GM19025 (cell line): ENCODE results near the gene GGT1.
"Not testable (repeated sequence)": the region's sequence is repeated elsewhere in the genome, so short reads cannot be mapped to it uniquely, and the experiment has no call there.

Source experiments
- ATAC-seq: cut with Tn5 transposase; IDR thresholded peaks from one replicate; pipeline ENCODE4 v1.9.1; 2021; ENCODE audit warnings: mild to moderate bottlenecking, low read depth, moderate library complexity; ENCODE audit not compliant: unreplicated experiment

Gene GGT1

DNA sequence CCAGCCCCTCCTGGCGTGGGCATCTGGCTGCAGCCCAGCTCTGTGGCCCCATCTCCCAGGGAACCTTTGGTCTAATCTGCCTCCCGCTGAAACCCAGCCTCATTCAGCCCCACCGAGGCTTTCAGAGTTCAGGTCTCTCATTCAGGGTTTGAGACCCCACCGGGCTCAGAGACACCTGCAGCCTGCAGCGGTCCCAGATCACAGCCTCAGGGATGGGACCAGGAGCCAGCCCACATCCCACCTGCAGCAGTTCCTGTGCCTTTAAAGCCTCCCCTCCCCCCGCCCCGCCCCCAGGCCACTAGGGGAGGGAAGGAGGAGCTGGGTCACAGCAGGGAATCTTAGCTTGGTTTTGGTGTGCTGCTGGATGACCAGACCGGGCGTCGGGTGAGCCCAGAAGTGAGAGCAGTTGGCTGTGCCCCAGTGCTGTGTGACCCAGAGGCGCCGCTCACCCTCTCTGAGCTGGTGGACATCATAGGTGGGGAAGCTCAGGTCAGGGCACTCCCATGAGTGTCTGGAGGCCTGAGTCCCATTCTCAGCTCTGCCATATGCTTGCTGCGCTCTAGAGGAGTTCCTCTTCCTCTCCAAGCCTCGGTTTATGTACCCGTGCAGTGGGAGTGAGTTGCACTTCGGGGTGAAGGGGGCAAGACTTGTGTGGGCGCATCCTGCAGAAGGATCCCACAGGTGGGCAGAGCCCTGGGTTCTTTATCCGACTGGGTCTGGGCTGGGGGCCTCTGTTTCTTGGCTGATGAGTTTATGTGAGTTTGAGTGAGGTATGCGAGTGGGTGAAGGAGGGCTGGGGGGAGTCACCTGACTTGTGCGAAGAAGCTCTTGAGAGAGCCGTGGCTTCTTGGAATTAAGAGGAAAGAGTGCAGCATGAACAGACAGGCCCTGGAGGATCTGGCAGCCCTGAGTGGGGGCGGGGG, at the start of gene GGT1:
TSS of gene GGT1 (plus strand) at position 347 of the 923 bp plus-strand sequence. CDS start 7,889 bp downstream, outside the sequence.
- not testable (repeated sequence) for ATAC-seq

DNA sequence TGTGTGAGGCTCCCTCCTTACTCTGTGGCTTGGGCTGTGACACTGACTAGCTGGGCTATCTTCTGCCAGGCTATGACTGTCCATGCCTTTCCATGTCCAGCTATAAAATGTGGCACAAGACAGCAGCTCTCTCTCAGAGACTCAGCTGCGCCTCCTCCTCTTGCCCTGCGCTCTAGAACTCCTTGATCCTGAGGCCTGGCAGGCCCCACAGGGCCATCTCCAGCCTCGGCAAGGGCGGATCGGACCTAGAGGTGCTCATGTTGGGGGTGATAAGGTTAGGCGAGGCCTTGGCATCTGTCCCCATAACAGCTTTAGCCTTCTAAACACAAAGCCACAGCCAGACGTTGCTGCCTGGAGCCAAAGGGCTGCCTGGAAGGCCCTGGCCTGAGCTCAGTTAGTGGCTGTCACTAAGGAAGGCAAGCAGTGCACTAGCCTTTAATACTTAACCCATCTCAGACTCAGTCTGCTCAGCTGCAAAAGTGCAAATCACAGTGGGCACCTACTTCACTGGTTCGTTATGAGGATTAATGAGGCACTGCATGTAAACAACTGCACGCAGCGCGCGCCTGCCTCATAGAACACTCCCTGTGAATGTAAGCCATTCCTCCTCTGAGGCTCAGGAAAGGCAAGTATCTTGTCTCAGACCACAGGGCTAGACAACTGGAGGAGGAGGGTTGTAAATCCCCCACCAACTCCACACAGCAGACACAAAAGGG, 49.2 kb upstream of the GGT1 start:
- ATAC-seq: no peak

DNA sequence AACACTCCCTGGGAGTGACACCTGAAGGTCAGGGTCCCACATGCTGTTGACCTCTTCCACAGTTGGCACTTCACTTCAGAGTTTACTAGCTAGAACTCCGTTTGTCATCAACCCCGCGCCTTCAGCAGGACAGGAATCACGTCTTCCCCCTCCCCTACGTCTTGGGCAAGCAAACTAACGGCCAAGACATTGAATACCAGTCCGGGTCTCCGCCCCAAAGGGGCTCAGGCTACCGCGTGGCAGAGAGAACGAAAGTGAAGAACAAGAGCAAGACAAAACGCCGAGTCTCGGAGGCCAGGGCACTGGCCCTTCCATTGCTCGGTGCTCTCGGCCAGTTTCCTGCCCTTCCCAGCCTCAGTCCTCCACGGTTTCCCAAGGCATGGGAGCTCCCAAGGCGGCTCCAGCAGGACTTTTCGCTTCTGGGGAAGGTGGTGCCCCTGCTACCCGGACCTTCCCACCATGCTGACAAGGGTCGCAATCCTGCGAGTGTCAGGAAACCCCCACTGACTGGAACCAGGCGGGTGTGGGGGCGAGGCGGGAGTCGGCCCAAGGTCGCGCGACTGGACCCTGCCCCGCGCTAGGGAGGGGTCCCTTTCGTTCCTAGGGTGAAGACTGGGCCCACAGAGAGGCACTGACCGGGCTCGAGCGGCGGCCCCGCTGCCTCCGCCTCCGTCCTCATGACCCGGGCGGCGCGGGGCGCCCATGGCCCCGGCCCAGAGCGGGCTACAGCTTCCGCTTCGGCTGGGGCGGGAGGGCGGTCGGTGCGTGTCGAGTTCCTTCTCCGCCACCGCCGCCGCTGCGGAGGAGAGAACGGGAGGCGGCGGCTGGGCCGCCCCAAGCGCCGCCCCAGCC, 48.5 kb upstream of the GGT1 start, which contains the start of gene GUCD1:
TSS of gene GUCD1 (minus strand) at position 826 of the 852 bp plus-strand sequence. CDS start at position 679, 147 bp downstream.
- no peak for ATAC-seq

DNA sequence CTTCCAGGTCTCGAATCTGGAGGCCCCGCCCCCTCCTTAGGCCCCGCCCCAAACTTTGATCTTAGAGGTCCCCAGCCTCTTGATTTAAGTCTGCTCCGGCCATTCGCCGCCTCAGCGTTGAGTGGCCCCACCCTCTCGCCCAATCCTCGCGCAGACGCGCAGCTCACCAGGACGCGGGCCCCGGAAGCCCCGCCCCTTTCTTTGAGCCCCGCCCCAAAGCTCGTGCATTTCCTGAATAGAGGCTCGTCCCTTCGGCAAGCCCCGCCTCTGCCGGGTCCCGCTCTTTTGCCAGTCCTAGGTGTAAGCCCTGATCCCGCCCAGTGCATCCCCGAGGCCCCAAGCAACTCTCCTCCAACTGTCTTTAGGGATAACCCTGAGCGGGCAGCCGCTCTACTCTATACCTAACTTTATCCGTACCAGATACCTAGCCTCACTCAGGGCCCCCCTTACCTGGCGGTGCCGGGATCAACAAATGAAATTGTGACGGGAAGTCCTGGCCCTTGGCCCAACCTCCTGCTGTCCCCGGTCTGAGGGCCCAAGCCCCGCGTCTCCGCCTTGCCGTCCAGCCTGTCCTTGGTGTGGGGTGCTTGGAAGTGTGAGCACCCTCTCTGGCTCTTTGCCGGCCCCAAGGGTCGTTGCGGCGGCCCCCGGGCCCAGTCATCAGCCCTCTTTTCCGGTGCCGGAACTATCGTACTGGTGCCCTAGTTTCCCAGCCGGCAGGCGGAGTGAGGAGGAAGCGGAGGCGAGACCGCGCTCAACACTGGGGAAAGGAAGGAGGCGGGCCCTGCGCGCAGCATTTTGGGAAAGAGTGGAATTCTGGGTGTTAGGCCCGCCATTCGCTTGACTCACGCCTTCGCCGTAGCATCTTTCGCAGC, 47.6 kb upstream of the GGT1 start, which contains the start of gene SNRPD3:
TSS of gene SNRPD3 (plus strand) at position 835 of the 875 bp plus-strand sequence. CDS start 1,676 bp downstream, outside the sequence.
- ATAC-seq: peak; percentile 72

GRCh38 chr22:24559471-24559870, 43.5 kb upstream of the GGT1 start:
- ATAC-seq: no peak

GRCh38 chr22:24563246-24563645, 39.7 kb upstream of the GGT1 start:
- ATAC-seq: no peak

DNA sequence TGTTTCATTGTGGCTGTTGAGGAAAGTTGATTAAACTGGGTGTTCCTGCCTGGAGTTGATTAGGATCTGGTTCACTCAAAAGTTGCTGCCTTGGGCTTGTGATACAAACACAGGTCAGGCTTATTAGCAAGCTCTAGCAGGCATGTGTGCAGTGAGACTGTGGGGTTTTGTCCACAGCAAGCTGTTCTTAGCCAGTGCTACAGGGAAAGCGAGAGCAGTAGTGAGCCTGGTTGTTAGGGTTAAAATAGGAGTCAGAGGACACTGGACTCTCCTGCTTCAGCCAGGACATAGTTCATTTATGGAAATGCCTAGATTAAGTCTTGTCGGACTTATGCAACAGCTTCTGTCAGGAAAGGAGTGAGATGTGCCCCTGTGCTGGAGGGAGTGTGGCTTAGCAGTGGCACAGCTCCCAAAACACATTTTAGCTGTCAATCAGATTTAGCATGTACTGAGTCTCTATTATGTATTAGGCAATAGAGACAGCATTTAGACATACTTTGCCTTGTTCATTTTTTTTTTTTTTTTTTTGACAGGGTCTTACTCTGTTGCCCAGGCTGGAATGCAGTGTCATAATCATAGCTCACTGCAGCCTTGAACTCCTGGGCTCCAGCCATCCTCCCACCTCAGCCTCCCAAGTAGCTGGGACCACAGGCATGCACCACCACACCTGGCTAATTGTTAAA, 38.5 kb upstream of the GGT1 start:
- no peak for ATAC-seq

DNA sequence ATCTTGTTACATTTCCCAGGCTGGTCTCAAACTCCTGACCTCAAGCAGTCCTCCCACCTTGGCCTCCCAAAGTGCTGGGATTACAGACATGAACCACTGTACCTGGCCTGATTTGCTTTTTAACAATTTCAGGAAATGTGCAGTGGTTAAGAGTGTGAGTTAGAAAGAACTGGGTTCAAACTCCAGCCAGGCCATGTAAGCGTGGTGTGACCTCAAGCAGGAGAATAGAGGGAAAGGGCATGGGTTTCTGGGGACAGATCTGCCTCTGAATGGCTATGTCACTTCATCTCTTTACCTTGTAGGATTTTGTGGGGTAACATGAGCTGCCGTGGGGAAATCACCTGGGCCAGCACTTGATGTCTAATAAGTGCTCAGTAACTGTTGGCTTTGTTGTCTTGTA, 37.9 kb upstream of the GGT1 start:
- ATAC-seq: no peak

DNA sequence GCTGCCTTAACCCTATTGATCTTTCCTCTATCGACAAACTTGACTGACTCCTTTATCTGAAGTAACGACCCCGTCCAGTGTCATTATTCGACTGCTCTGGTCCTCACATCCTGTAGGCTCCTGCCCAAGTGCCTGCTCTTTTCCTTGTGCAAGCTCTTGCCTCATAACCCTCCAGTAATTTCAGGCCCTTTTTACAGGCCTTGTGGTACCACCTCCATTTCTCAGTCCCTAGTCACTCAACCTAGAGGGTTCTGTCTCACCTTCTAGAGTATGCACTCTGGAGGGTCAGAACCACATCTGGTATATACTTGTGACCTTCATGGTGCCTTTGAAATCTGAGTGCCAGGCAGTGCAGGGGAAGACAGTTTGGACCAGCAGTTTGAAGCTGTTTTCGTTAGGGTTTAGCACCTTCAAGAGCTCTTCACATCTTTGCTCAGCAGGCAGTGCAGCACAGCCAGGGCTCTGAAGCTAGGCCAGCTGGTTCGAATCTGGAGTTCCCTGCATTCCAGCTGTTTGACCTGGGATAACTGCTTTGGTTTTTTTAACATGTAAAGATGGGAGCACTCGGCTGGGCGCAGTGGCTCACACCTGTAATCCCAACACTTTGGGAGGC, 36.0 kb upstream of the GGT1 start:
- ATAC-seq: no peak

DNA sequence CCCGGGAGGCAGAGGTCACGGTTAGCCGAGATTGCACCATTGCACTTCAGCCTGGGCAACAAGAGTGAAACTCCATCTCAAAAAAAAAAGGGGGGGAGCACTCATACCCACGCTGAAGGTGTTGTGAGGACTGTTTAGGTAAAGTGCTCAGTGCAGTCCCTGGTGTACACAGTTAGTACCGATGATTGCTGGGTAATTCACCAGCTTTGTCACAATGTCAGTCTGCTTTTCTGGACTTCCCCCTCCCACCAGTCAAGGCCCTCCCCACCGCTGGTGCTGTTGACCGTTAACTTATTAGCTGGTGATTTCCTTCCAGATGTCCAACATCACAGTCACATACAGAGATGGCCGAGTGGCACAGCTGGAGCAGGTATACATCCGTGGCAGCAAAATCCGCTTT, 35.3 kb upstream of the GGT1 start:
- ATAC-seq: no peak

DNA sequence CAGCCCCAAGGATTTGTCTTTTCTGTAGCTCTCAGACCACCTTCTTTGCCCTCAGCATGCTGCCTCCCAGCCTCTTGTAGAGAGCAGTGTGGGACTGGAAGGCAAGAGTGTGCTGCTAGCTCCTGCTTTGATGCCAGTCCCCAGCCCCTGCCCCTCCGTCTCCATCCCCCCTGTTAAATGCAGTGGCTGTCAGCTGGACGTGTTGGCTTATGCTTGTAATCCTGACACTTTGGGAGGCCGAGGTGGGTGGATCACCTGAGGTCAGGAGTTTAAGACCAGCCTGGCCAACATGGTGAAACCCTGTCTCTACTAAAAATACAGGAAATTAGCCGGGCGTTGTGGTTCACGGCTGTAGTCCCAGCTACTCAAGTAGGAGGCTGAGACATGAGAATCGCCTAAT, 31.7 kb upstream of the GGT1 start:
- ATAC-seq: no peak

DNA sequence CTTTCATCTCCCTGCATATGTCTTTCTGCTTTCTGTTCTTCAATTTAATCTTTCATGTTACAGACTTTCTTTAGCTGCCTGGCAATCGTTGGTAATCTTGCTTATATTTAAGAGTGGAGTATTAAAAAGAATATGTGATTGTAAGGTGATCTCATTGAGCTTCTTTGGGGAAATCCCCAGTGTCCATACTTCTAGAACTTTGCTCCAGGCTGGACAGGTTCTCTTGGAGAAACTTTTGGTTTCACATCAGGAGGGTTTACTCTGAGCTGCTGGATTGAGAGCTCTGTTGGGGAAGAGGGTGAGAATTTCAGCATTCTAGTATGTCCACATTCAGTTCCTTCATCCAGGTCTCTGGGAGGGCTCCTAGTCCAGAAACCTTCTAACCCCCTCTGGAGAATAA, 26.2 kb upstream of the GGT1 start:
- no peak for ATAC-seq

DNA sequence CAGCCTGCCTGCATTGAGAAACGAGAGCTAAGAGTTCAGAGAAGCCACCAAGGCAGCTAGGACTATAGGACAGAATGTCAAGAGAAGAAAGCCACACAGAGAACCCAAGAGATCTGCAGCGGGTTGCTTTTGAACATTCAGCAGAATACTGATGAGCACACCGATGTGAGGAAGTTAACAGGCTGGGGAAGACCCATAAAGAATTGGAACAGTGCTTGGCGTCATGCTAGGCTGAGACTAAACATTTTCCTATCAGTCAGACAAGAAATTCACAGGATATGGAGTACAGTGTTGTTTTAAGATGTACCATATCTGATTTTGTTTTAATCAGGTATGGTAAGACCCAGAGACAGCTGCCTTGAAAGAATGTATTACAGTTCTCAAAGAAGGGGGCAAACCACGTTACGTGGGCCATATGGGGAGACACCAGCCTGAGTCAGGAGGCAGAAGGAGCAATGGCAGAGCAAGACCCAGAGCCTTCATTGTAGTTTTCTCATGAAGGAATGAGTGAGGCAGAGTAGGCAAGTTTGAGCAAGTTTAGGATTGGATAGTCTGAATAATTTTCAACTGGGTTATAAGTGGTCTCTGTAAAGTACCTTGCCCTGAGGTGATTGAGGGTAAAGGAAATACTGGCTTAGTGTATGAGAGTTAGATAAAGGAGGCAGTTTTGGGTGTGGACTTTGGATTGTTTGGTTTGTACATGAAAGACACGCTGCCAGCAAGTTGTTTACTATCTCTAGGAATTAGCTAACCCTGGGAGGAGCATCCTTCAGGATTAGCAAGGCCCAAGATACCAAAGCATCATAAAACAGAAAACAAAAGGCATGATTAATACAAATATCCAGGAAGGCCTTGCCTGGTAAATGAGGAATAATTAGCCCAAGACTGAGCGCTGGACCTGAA, 24.4 kb upstream of the GGT1 start:
- ATAC-seq: no peak

DNA sequence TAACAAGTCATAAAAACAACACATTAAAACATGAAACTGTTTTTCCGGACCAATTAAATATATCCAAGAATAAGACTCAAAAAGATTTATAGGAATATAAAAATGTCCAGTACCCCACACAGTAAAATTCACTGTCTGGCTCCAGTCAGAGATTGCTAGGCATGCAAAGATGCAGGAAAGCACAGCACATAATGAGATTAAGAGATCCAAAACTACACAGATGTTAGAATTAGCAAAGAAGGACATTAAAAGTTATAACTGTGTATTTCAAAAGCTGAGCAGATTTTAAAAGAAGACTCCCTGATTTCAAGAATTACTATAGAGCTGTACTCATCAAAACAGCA, 23.8 kb upstream of the GGT1 start:
- ATAC-seq: no peak

- ATAC-seq: no peak
Observed at GRCh38 chr22:24580276-24580675, 22.7 kb upstream of the GGT1 start.

GRCh38 chr22:24582056-24582814, 20.8 kb upstream of the GGT1 start:
- no peak for ATAC-seq
